ENCODE results near the gene ITGA11. TPM values are rescaled to one million over a fixed set of nuclear protein-coding genes. Genes with fewer than 3 reads are reported as not detected.

Gene ITGA11
- total and polyA plus RNA-seq, 2 of the 4 experiments (the other 2 are of a cell fraction), result 4.1 to 6.6 TPM

GRCh38 chr15:68262514-68263356, 169.2 kb downstream of the ITGA11 start:
- no peak overlapping the region for H2BK15ac ChIP-seq (ENCODE audit: low read depth, low read length)
- H4K5ac ChIP-seq (ENCODE audit: low read depth, low read length), result no peak overlapping the region
- ChIA-PET POLR2A (ENCODE audit: unreplicated experiment) (no interaction called here), CTCF (no interaction called here)
- H3K9ac ChIP-seq (ENCODE audit: low read depth, low read length), result no peak overlapping the region
- dilution Hi-C loops (cut with HindIII; ENCODE audit: low sequenced_read_pairs, unreplicated experiment) (no loop called here), intact Hi-C loops (cut with micrococcal nuclease) (no loop called here), in situ Hi-C loops (cut with MboI; ENCODE audit: low sequenced_read_pairs) (no loop called here)
- no peak overlapping the region for H3K23ac ChIP-seq (ENCODE audit: low read depth, low read length)
- no peaks in the 10 kb centered on the region for H3K9me1 ChIP-seq (ENCODE audit: insufficient read depth, low read length)
- no peak overlapping the region for H3K4me3 ChIP-seq (ENCODE audit: insufficient read depth, low read depth, low read length)
- BruUV-seq (replicated peaks), result no TSS peak
- ATAC-seq (ENCODE audit: low read depth) (no peak), DNase-seq (no peak)
- no peak overlapping the region for H3K4ac ChIP-seq (ENCODE audit: low read depth, low read length)
- no peaks in the 10 kb centered on the region for H3K9me3 ChIP-seq (ENCODE audit: control insufficient read depth, insufficient read depth, low read length)
- no peak overlapping the region for H2BK120ac ChIP-seq (ENCODE audit: low read depth, low read length)
- H3K27ac ChIP-seq (ENCODE audit: insufficient read depth, low read length), result no peak overlapping the region
- no peak overlapping the region for H2BK20ac ChIP-seq (ENCODE audit: low read depth, low read length)
- 0 out of 2 replicates have a peak, but pooled peaks cover 1% of the 10 kb centered on the region for H3K27me3 ChIP-seq (ENCODE audit: control insufficient read depth, insufficient read depth, low read length)
- WGBS, 2 experiments (ENCODE audit: extremely low coverage in 2 of 2, insufficient read length in 1 of 2), result no CpG with 5 or more reads among the region's 5 CpGs
- H4K20me1 ChIP-seq (ENCODE audit: insufficient read depth, low read length), result no peaks in the 10 kb centered on the region
- H3K36me3 ChIP-seq (ENCODE audit: control insufficient read depth, insufficient read depth, low read length), result no peaks in the 10 kb centered on the region
- no peak overlapping the region for H2AK9ac ChIP-seq (replicated peaks; ENCODE audit: low read depth, low read length, poor library complexity)
- H3K18ac ChIP-seq (ENCODE audit: low read depth, low read length), result no peak overlapping the region
- no peak overlapping the region for H3K56ac ChIP-seq (ENCODE audit: extremely low read depth, insufficient read depth, low read length)
- H2BK5ac ChIP-seq (ENCODE audit: low read depth, low read length, poor library complexity, severe bottlenecking), result no peak overlapping the region
- no peak overlapping the region for H2AFZ ChIP-seq (replicated peaks; ENCODE audit: low read length, poor library complexity)
- no peak for TF ChIP-seq MAZ (IDR thresholded peaks at IDR 0.05; ENCODE audit: borderline replicate concordance, low read depth, low read length)
- TF ChIP-seq MXI1 (IDR thresholded peaks at IDR 0.05; ENCODE audit: borderline replicate concordance, low read depth, low read length), result no peak
- no peak for TF ChIP-seq RFX5 (IDR thresholded peaks at IDR 0.05; ENCODE audit: low read depth, low read length)
- no peak for TF ChIP-seq USF2 (IDR thresholded peaks at IDR 0.05; ENCODE audit: low read depth, low read length)
- TF ChIP-seq POLR2A (IDR thresholded peaks at IDR 0.05; ENCODE audit: low read depth, low read length), result no peak
- no peak for TF ChIP-seq NFE2L2 (IDR thresholded peaks at IDR 0.05; ENCODE audit: low read depth, low read length)
- TF ChIP-seq ELK1 (IDR thresholded peaks at IDR 0.05; ENCODE audit: borderline replicate concordance, low read depth, low read length), result no peak
- H3K14ac ChIP-seq (replicated peaks; ENCODE audit: low read depth, low read length), result no peak overlapping the region
- no peak overlapping the region for H4K91ac ChIP-seq (ENCODE audit: insufficient read depth, low read depth, low read length)
- no peak overlapping the region for H2AK5ac ChIP-seq (ENCODE audit: low read depth, low read length)
- H3K4me1 ChIP-seq (ENCODE audit: control insufficient read depth, insufficient read depth, low read length), result no peaks in the 10 kb centered on the region
- H3K79me1 ChIP-seq (ENCODE audit: low read depth in 1 of 2, low read length in 2 of 2), result no peaks in the 10 kb centered on the region
- H4K8ac ChIP-seq (ENCODE audit: low read depth in 2 of 2, low read length in 2 of 2), result no peak overlapping the region
- no peak overlapping the region for H3K4me2 ChIP-seq (ENCODE audit: low read depth, low read length)

Data from IMR-90 (cell line).